ENCODE data around the gene SUSD1.

The SUSD1 gene

GRCh38 chr9:112015736-112016135, 159.4 kb downstream of the SUSD1 start:
- Mint-ChIP-seq H3K9me3 (peaks cover 0 to 4% of the 10 kb centered on the region in 2 donors), H3K27ac (peak overlapping the region; percentile 95), H3K4me1 (peaks cover 55 to 95% of the 10 kb centered on the region in 2 donors), H3K27me3 (no peaks in the 10 kb centered on the region), H3K4me3 (no peak overlapping the region), H3K36me3 (peaks cover 3 to 4% of the 10 kb centered on the region in 2 donors)
- DNase-seq: no peak
- no peak for ATAC-seq (replicated peaks)

DNA sequence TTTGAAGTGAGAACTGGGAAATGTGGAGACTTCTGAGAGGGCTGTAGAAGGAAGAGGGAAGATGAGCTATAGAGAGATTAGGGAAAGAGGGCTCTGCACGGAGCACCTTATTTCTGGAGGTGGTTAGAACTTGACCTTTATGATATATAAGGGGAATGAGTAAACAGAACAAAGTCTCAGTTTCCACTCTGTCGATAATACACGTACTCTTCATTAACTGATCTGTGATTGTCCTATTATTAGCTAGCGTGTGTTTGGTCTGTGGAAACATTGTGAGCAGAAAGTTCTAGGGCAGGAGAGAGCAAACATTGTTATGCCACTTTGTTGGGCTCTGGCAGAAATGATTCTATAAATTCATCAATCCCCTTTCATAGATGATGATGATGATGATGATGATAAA, 159.9 kb downstream of the SUSD1 start:
- Mint-ChIP-seq H3K36me3 (peaks cover 3 to 4% of the 10 kb centered on the region in 2 donors), H3K9me3 (peaks cover 0 to 4% of the 10 kb centered on the region in 2 donors), H3K27me3 (no peaks in the 10 kb centered on the region), H3K4me3 (peak overlapping the region; percentile 8 to 17), H3K4me1 (peaks cover 57 to 95% of the 10 kb centered on the region in 2 donors), H3K27ac (peak overlapping the region; percentile 95)
- DNase-seq (no peak), ATAC-seq (replicated peaks) (peak; percentile 38 to 53)

DNA sequence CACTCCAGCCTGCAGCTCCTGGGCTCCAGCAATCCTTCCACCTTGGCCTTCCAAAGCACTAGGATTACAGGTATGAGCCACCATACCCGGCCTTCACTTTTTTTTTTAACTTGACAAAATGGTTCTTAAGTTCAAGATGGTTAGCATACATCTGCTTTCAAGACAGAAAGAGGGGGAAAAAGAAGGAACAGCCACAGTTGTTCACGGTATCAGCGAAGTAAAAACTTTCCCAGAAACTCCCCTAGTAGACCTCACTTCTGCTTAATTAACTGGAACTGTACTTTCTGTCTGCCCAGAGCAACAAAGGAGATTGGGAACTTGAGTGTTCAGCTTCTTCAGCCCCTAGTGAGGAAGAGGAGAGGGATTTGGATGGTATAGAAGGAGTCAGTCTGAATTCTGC, 161.8 kb downstream of the SUSD1 start:
- peak overlapping the region in 1 of 2 donors; percentile 50 for H3K4me3 Mint-ChIP-seq
- ATAC-seq (replicated peaks) (peak; percentile 56 to 59), DNase-seq (no peak)

GRCh38 chr9:112012026-112012902, 162.8 kb downstream of the SUSD1 start:
- Mint-ChIP-seq H3K4me1 (peaks cover 58 to 88% of the 10 kb centered on the region in 2 donors), H3K9me3 (peaks cover 0 to 3% of the 10 kb centered on the region in 2 donors), H3K4me3 (peak overlapping the region in 1 of 2 donors; percentile 54), H3K27ac (peak overlapping the region; percentile 97), H3K27me3 (no peaks in the 10 kb centered on the region), H3K36me3 (peaks cover 0 to 2% of the 10 kb centered on the region in 2 donors)
- DNase-seq (peak; percentile 77), ATAC-seq (replicated peaks) (peak; percentile 88 to 91)

More for the DNA sequence above, 161.8 kb downstream of the SUSD1 start:
- H3K36me3 Mint-ChIP-seq: peaks cover 0 to under 1% of the 10 kb centered on the region in 2 donors
- no peaks in the 10 kb centered on the region for H3K27me3 Mint-ChIP-seq
- peaks cover 0 to 3% of the 10 kb centered on the region in 2 donors for H3K9me3 Mint-ChIP-seq
- peaks cover 52 to 88% of the 10 kb centered on the region in 2 donors for H3K4me1 Mint-ChIP-seq
- H3K27ac Mint-ChIP-seq: peak overlapping the region; percentile 97

DNA sequence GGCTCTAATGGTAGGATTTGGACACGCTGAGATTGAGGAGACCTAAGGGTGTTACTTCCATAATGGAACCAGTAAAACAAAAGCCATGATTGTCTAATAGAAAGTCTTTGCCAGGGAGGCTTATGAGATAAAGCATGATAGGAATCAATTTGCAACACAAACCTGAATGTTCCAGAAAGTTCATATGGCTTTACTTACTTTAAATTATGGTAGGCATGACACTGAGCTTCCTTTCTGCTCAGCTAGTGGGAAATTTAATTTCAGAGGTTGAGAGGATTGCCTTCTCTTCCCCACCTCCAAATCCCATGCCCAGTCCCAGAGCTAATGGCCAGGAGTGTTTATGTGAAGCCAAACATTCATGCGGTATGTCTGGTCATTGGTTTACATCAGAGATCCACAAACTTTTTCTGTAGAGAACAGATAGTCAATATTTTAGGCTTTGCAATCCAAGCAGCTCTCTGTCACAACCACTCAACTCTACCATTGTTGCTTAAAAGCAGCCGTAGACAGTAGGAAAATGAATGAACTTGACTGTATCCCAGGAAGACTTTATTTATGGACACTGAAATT, 164.0 kb downstream of the SUSD1 start:
- Mint-ChIP-seq H3K9me3 (peaks cover 0 to 3% of the 10 kb centered on the region in 2 donors), H3K4me1 (peaks cover 56 to 80% of the 10 kb centered on the region in 2 donors), H3K4me3 (no peak overlapping the region), H3K27ac (peak overlapping the region; percentile 97), H3K36me3 (peaks cover 0 to 2% of the 10 kb centered on the region in 2 donors), H3K27me3 (no peaks in the 10 kb centered on the region)
- DNase-seq: no peak
- no peak for ATAC-seq (replicated peaks)

GRCh38 chr9:112010537-112010936, 164.6 kb downstream of the SUSD1 start:
- H3K27ac Mint-ChIP-seq: peak overlapping the region; percentile 97
- peaks cover 0 to 2% of the 10 kb centered on the region in 2 donors for H3K36me3 Mint-ChIP-seq
- H3K9me3 Mint-ChIP-seq: peaks cover 0 to 3% of the 10 kb centered on the region in 2 donors
- H3K4me1 Mint-ChIP-seq: peaks cover 59 to 83% of the 10 kb centered on the region in 2 donors
- H3K27me3 Mint-ChIP-seq: no peaks in the 10 kb centered on the region
- ATAC-seq (replicated peaks) (no peak), DNase-seq (no peak)
- no peak overlapping the region for H3K4me3 Mint-ChIP-seq

GRCh38 chr9:112009656-112010055, 165.4 kb downstream of the SUSD1 start:
- H3K36me3 Mint-ChIP-seq: peaks cover 0 to 2% of the 10 kb centered on the region in 2 donors

DNA sequence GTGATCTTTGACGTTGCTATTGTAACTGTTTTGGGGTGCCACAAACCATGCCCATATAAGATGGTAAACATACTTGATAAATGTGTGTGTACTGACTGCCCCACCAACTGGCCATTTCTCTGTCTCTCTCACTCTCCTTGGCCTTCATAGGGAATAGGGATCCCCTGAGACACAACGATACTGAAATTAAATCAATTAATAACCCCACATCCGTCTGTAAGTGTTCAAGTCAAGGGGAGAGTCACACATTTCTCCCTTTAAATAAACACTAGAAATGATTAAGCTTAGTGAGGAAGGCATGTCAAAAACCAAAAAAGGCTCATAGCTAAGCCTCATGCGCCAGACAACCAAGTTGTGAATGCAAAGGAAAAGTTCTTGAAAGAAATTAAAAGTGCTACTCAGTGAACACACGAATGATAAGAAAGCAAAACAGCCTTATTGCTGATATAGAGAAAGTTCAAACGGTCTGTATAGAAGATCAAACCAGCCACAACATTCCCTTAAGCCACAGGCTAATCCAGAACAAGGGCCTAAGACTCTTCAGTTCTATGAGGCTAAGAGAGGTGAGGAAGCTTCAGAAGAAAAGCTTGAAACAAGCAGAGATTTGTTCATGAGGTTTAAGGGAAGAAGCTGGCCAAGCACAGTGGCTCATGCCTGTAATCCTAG, 167.4 kb downstream of the SUSD1 start:
- Mint-ChIP-seq H3K4me1 (peaks cover 58 to 83% of the 10 kb centered on the region in 2 donors), H3K27me3 (no peaks in the 10 kb centered on the region), H3K9me3 (peaks cover 0 to 3% of the 10 kb centered on the region in 2 donors), H3K36me3 (peaks cover 0 to 2% of the 10 kb centered on the region in 2 donors), H3K4me3 (no peak overlapping the region), H3K27ac (peak overlapping the region; percentile 52)
- no peak for DNase-seq
- ATAC-seq (replicated peaks): no peak

More at GRCh38 chr9:112009656-112010055, 165.4 kb downstream of the SUSD1 start:
- DNase-seq: no peak
- H3K9me3 Mint-ChIP-seq: peaks cover 0 to 3% of the 10 kb centered on the region in 2 donors
- peaks cover 54 to 83% of the 10 kb centered on the region in 2 donors for H3K4me1 Mint-ChIP-seq
- H3K27ac Mint-ChIP-seq: peak overlapping the region; percentile 51
- no peak overlapping the region for H3K4me3 Mint-ChIP-seq
- ATAC-seq (replicated peaks): no peak
- no peaks in the 10 kb centered on the region for H3K27me3 Mint-ChIP-seq

DNA sequence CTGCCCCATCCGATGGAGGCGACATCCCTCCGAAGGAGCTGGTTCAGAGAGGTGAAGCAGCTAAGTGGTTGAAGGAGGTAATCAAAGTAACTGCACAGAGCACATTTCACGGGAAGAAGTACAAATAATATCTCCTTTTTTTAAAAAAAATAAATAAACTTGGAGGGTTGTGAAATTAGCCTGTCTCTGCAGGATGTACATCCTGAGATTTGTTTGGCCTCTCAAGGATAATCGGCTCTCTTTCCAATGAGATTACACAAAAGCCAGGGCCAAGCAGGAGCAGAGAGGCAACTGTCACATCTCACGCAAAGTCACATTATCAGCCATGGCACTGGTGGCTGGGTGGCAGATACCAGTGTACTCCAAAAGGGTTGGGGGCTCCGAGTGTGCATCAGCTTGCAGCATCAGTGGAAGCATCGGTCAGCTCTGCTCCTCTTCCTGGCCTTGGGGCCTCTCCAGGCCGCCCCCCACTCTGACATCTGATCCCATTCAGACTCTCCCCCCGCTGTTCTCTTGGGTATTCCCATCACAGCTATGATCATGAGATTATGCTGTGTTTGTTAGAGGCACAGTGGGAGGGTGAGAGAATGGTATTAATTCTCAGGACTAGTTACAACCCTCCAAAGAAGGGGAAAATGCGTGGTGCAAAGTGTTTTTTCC, 168.6 kb downstream of the SUSD1 start:
- DNase-seq: no peak
- peaks cover 50 to 78% of the 10 kb centered on the region in 2 donors for H3K4me1 Mint-ChIP-seq
- peaks cover 0 to 2% of the 10 kb centered on the region in 2 donors for H3K36me3 Mint-ChIP-seq
- no peak for ATAC-seq (replicated peaks)
- H3K27ac Mint-ChIP-seq: no peak overlapping the region
- no peaks in the 10 kb centered on the region for H3K27me3 Mint-ChIP-seq
- peaks cover 0 to 3% of the 10 kb centered on the region in 2 donors for H3K9me3 Mint-ChIP-seq
- H3K4me3 Mint-ChIP-seq: no peak overlapping the region

GRCh38 chr9:112005939-112006338, 169.2 kb downstream of the SUSD1 start:
- Mint-ChIP-seq H3K4me1 (peaks cover 46 to 74% of the 10 kb centered on the region in 2 donors), H3K4me3 (no peak overlapping the region), H3K27me3 (no peaks in the 10 kb centered on the region), H3K27ac (peak overlapping the region; percentile 69), H3K36me3 (peaks cover 0 to 2% of the 10 kb centered on the region in 2 donors), H3K9me3 (peaks cover 0 to 3% of the 10 kb centered on the region in 2 donors)
- ATAC-seq (replicated peaks): no peak
- no peak for DNase-seq

DNA sequence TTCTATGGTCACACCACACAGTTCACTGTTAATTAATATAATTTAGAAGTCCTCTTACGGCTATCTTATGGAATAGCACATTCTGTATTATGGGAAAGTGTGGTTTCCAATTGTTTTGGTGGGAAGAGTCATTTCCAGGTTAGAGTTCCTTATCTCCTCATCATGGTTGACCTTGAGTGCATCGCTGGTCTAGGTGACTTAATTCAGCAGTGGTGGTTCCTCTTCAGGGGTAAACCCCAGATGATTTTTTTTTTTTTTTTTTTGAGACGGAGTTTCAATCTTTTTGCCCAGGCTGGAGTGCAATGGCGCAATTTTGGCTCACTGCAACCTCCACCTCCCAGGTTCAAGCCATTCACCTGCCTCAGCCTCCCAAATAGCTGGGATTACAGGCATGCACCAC, 171.6 kb downstream of the SUSD1 start:
- H3K27ac Mint-ChIP-seq: peak overlapping the region; percentile 47
- H3K27me3 Mint-ChIP-seq: no peaks in the 10 kb centered on the region
- no peak overlapping the region for H3K4me3 Mint-ChIP-seq
- DNase-seq (no peak), ATAC-seq (replicated peaks) (peak; percentile 71 to 72)
- H3K9me3 Mint-ChIP-seq: peaks cover 0 to 1% of the 10 kb centered on the region in 2 donors
- peaks cover 42 to 63% of the 10 kb centered on the region in 2 donors for H3K4me1 Mint-ChIP-seq
- peaks cover 2 to 3% of the 10 kb centered on the region in 2 donors for H3K36me3 Mint-ChIP-seq

DNA sequence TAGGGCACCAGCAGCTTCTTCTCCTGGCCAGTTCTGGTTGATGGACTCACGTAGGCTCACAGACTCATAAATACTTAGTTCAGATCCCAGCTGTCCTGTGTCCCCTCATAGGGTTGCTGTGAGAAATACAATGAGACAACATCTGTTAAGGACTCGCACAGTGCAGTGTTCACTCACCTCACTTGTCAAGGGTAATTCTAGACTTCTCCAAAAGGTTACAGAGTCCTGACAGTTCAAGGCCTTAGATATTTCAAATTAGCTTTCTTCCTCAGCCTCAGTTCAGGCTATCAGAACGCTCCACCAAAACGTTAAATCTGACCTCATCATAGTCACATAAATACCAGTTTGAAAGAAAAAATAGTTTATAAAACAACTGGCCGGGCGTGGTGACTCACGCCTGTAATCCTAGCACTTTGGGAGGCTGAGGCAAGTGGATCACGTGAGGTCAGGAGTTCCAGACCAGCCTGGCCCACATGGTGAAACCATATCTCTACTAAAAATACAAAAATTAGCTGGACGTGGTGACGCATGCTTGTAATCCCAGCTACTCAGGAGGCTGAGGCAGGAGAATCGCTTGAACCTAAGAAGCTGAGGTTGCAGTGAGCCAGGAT, 172.1 kb downstream of the SUSD1 start:
- Mint-ChIP-seq H3K27ac (peak overlapping the region; percentile 47), H3K36me3 (peaks cover 0 to 3% of the 10 kb centered on the region in 2 donors), H3K9me3 (no peaks in the 10 kb centered on the region), H3K4me3 (no peak overlapping the region), H3K4me1 (peaks cover 43 to 62% of the 10 kb centered on the region in 2 donors), H3K27me3 (no peaks in the 10 kb centered on the region)
- DNase-seq: no peak
- peak; percentile 17 to 21 for ATAC-seq (replicated peaks)

DNA sequence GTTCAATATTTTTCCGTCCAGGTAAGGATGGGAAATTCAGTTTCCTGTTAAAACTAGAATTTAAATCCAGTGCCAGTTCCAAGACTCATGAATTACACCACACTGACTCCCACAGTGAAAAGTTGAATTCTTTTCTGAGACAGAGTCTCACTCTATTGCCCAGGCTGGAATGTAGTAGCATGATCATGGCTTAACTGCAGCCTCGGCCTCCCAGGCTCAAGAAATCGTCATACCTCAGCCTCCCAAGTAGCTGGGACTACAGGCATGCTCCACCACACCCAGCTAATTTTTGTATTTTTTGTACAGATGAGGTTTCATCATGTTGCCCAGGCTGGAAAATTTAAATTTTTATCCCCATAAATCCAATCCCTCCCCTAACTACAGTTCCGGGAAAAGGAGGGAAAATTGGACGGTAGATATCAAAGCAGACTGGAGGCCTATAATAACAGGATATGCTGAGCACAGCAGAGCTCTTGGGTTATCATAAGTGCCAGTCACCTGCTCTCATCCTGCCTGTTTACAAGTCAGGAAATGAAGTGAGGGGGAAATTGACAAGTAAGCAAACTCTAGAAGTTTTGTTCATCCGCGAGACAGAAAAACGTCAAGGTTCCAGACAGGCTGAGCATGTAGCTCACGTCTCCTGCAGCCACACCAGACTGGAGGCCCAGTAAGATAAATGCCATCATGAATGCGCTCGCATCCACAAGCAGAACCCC, 172.8 kb downstream of the SUSD1 start:
- Mint-ChIP-seq H3K36me3 (peaks cover 0 to 3% of the 10 kb centered on the region in 2 donors), H3K9me3 (no peaks in the 10 kb centered on the region), H3K27ac (peak overlapping the region; percentile 65), H3K27me3 (no peaks in the 10 kb centered on the region), H3K4me1 (peaks cover 39 to 62% of the 10 kb centered on the region in 2 donors), H3K4me3 (no peak overlapping the region)
- DNase-seq (no peak), ATAC-seq (replicated peaks) (peak; percentile 2 to 8)

Data from stimulated activated naive B cell treated with anti-CD40 and anti-IgM and Interleukin-4, amounts not matched to agents 10 μg/mL and 1 μg/mL and 100 μg/mL, for 72 hours (primary cell).